ENCODE measurements around the gene KANSL1. TPM values are rescaled to one million over a fixed set of nuclear protein-coding genes. Genes with fewer than 3 reads are reported as not detected.
A peak's percentile ranks its signal among the peaks of the same experiment; 100 is the strongest.

The KANSL1 gene
- total RNA-seq, 1 experiment from 2014 or later = 83.0 TPM

DNA sequence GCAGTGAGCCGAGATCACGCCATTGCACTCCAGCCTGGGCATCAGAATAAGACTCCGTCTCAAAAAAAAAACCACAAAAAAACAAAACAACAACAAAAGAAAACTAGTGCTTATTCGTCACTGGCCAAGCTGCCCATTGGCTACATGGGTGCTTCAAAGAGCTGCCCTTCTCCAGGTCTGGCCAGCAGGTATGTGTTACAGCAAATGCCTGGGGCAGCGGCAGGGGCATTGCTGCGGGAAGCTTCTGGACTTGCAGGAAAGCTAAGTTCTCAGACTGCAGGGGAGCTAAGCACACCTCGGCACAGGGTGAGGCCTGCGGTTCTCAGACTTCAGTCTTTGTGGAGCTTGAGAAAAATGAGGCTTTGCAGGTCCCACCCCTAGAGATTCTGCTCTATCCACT, 198.2 kb downstream of the KANSL1 start:
- DNase-seq = no peak
- H3K4me1 Mint-ChIP-seq (ENCODE audit: low read depth, unreplicated experiment) = no peaks in the 10 kb centered on the region
- TF ChIP-seq, protein P1, sequence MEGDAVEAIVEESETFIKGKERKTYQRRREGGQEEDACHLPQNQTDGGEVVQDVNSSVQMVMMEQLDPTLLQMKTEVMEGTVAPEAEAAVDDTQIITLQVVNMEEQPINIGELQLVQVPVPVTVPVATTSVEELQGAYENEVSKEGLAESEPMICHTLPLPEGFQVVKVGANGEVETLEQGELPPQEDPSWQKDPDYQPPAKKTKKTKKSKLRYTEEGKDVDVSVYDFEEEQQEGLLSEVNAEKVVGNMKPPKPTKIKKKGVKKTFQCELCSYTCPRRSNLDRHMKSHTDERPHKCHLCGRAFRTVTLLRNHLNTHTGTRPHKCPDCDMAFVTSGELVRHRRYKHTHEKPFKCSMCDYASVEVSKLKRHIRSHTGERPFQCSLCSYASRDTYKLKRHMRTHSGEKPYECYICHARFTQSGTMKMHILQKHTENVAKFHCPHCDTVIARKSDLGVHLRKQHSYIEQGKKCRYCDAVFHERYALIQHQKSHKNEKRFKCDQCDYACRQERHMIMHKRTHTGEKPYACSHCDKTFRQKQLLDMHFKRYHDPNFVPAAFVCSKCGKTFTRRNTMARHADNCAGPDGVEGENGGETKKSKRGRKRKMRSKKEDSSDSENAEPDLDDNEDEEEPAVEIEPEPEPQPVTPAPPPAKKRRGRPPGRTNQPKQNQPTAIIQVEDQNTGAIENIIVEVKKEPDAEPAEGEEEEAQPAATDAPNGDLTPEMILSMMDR (IDR thresholded peaks at IDR 0.05; ENCODE audit: insufficient read depth in 1 of 2, low read depth in 1 of 2, low read length in 1 of 2, severe bottlenecking in 1 of 2, unreplicated experiment in 1 of 2) = no peak
- no peak overlapping the region for H3K4me3 Mint-ChIP-seq (ENCODE audit: unreplicated experiment)
- Histone ChIP-seq H3K27me3 (replicated peaks; ENCODE audit: control insufficient read depth, insufficient read depth, low read length) (no peaks in the 10 kb centered on the region), H3K36me3 (ENCODE audit: control insufficient read depth, insufficient read depth, low read length) (no peaks in the 10 kb centered on the region), H3K4me1 (0 out of 2 replicates have a peak, but pooled peaks cover 4% of the 10 kb centered on the region), H3K9me3 (no peaks in the 10 kb centered on the region), H3K4me3 (ENCODE audit: low read depth, low read length) (no peak overlapping the region)
- ChIA-PET POLR2A (no interaction called here), CTCF (no interaction called here)
- BruUV-seq (replicated peaks) = no TSS peak
- no peaks in the 10 kb centered on the region for H3K27me3 Mint-ChIP-seq (ENCODE audit: insufficient read depth, unreplicated experiment)
- H3K27ac Mint-ChIP-seq (ENCODE audit: unreplicated experiment) = no peak overlapping the region
- no peaks in the 10 kb centered on the region for H3K36me3 Mint-ChIP-seq (ENCODE audit: insufficient read depth, unreplicated experiment)
- no peaks in the 10 kb centered on the region for H3K9me3 Mint-ChIP-seq (ENCODE audit: unreplicated experiment)
- intact Hi-C loops (cut with micrococcal nuclease; ENCODE audit: unreplicated experiment) = no loop called here

DNA sequence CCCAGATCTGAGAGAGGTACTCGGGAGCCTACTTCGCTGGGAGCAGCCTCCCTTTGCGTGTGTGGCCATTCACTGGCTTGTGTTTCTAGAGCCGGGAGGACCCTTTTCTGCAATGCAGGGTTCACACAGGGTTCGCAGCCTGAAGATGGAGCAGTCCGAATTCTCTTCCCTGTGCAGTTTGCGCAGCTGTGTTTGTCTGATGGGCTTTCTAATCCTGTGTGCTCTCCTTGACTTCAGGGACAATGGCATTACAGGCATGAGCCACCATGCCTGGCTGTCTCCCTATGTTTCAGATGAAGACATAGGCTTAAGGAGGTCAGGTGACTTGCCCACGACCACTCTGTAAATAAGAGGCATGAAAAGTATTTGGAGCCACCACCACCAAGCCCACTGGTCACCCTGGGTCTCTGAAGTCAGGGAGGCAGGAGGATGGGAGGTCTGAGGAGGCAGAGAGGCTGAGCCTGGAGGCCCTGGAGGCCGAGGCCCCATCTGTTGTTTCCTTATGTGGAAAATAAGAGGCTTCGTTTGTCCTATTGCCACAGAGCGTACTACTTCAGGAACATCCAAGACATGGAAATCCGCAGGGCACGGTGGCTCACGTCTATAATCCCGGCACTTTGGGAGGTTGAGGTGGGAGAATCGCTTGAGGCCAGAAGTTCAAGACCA, 199.1 kb downstream of the KANSL1 start:
- BruUV-seq (replicated peaks) = no TSS peak
- Mint-ChIP-seq H3K4me3 (ENCODE audit: unreplicated experiment) (no peak overlapping the region), H3K36me3 (ENCODE audit: insufficient read depth, unreplicated experiment) (no peaks in the 10 kb centered on the region), H3K27me3 (ENCODE audit: insufficient read depth, unreplicated experiment) (no peaks in the 10 kb centered on the region), H3K4me1 (ENCODE audit: low read depth, unreplicated experiment) (no peaks in the 10 kb centered on the region), H3K9me3 (ENCODE audit: unreplicated experiment) (no peaks in the 10 kb centered on the region), H3K27ac (ENCODE audit: unreplicated experiment) (no peak overlapping the region)
- Histone ChIP-seq H3K4me3 (ENCODE audit: low read depth, low read length) (no peak overlapping the region), H3K9me3 (no peaks in the 10 kb centered on the region), H3K36me3 (ENCODE audit: control insufficient read depth, insufficient read depth, low read length) (no peaks in the 10 kb centered on the region), H3K27me3 (replicated peaks; ENCODE audit: control insufficient read depth, insufficient read depth, low read length) (no peaks in the 10 kb centered on the region), H3K4me1 (0 out of 2 replicates have a peak, but pooled peaks cover 4% of the 10 kb centered on the region)
- DNase-seq = peak; percentile 25 to 58
- intact Hi-C loops (cut with micrococcal nuclease; ENCODE audit: unreplicated experiment) = no loop called here
- POLR2A ChIA-PET = no interaction called here
- CTCF ChIA-PET = no interaction called here
- TF ChIP-seq, protein P1 (IDR thresholded peaks at IDR 0.05; ENCODE audit: insufficient read depth in 1 of 2, low read depth in 1 of 2, low read length in 1 of 2, severe bottlenecking in 1 of 2, unreplicated experiment in 1 of 2) = no peak

DNA sequence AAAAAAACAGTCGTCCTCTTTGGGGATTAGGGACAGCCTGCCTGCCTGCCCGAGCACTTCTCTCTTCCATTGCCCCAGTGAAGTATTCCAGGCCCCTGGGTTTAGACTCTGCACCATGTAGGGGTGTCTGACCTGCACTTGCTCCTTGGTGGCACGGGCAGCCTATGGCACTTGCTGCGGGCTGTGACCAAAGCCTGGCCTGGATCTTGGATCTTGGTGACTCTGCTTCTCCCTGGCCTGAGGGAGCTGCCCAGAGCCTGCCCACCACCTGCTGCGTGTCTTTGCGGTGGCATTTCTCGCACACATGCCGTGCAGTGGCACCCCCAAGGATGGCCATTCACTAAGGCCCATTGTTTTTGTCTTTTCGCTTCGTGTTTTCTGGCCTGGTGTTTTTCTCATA, 200.3 kb downstream of the KANSL1 start:
- H3K9me3 Mint-ChIP-seq (ENCODE audit: unreplicated experiment) = no peaks in the 10 kb centered on the region
- H3K27me3 Mint-ChIP-seq (ENCODE audit: insufficient read depth, unreplicated experiment) = no peaks in the 10 kb centered on the region
- ChIA-PET CTCF (interaction anchor here (0.6 kb wide), 1 partner anchor 22 kb away, joined by 4 read pairs; no protein-coding TSS in a partner anchor), POLR2A (no interaction called here)
- no peaks in the 10 kb centered on the region for H3K27me3 ChIP-seq (replicated peaks; ENCODE audit: control insufficient read depth, insufficient read depth, low read length)
- no peak for DNase-seq
- H3K36me3 ChIP-seq (ENCODE audit: control insufficient read depth, insufficient read depth, low read length) = no peaks in the 10 kb centered on the region
- no peaks in the 10 kb centered on the region for H3K9me3 ChIP-seq
- intact Hi-C loops (cut with micrococcal nuclease; ENCODE audit: unreplicated experiment) = no loop called here
- no peak overlapping the region for H3K27ac Mint-ChIP-seq (ENCODE audit: unreplicated experiment)
- no peaks in the 10 kb centered on the region for H3K4me1 Mint-ChIP-seq (ENCODE audit: low read depth, unreplicated experiment)
- H3K4me3 ChIP-seq (ENCODE audit: low read depth, low read length) = no peak overlapping the region
- H3K4me3 Mint-ChIP-seq (ENCODE audit: unreplicated experiment) = no peak overlapping the region
- BruUV-seq (replicated peaks) = no TSS peak
- 0 out of 2 replicates have a peak, but pooled peaks cover 4% of the 10 kb centered on the region for H3K4me1 ChIP-seq
- no peaks in the 10 kb centered on the region for H3K36me3 Mint-ChIP-seq (ENCODE audit: insufficient read depth, unreplicated experiment)
- TF ChIP-seq, protein P1 (IDR thresholded peaks at IDR 0.05; ENCODE audit: insufficient read depth in 1 of 2, low read depth in 1 of 2, low read length in 1 of 2, severe bottlenecking in 1 of 2, unreplicated experiment in 1 of 2) = no peak
